Transverse colon (tissue), 4 donors: Measurements from ENCODE around the gene GARS1. TPM values are rescaled to one million over a fixed set of nuclear protein-coding genes. Genes with fewer than 3 reads are reported as not detected.

Experiments used
- DNase-seq: peaks from one replicate; pipeline ENCODE4 v3.0.0-alpha.2; 2019
- H3K27ac ChIP-seq, 4 donors: fragments of 200-600 bp; sonication (generic); 2 replicates each; pipeline ENCODE4 v1.5.1; 2016 to 2018; ENCODE audit warnings: inconsistent platforms in 4 of 4
- H3K27me3 ChIP-seq: fragments of 200-600 bp; sonication (generic); 2 replicates; pipeline ENCODE4 v1.5.1; 2017; ENCODE audit warnings: inconsistent platforms
- H3K36me3 ChIP-seq, 4 donors: fragments of 200-600 bp; sonication (generic); 2 replicates each; pipeline ENCODE4 v1.5.1; 2017 to 2019; ENCODE audit warnings: inconsistent platforms in 4 of 4
- H3K4me1 ChIP-seq, 4 donors: fragments of 200-600 bp; sonication (generic); 2 replicates each; pipeline ENCODE4 v1.5.1; 2017 to 2020; ENCODE audit warnings: inconsistent platforms in 4 of 4
- H3K4me3 ChIP-seq, 4 donors: fragments of 200-600 bp; sonication (generic); 1 replicate in 1 of 4; 2 replicates in 3 of 4; pipeline versions ENCODE4 v1.5.1 to v1.6.1; 2017 to 2019; ENCODE audit warnings: inconsistent platforms in 4 of 4
- H3K9me3 ChIP-seq, 2 donors: fragments of 200-600 bp; sonication (generic); 2 replicates each; pipeline ENCODE4 v1.5.1; 2017 to 2019; ENCODE audit warnings: inconsistent platforms in 2 of 2
- EP300 ChIP-seq: sonication (generic); formaldehyde crosslinking; IDR thresholded peaks from one replicate; pipeline ENCODE4 v1.6.1; 2017; ENCODE audit warnings: antibody characterized with exemption, low read depth
- POLR2A ChIP-seq: fragments of 450-650 bp; IDR thresholded peaks from one replicate; pipeline ENCODE4 v1.6.1; 2016; ENCODE audit warnings: antibody characterized with exemption, mild to moderate bottlenecking, moderate library complexity
- POLR2AphosphoS5 ChIP-seq, 3 donors: sonication (generic); formaldehyde crosslinking; IDR thresholded peaks; one replicate each; pipeline ENCODE4 v1.6.1; 2016; ENCODE audit warnings: antibody characterized with exemption in 3 of 3
- WGBS, 2 donors: methylation state at CpG; one replicate each; pipeline ENCODE4 v1.1.5; 2018; ENCODE audit warnings: low coverage in 1 of 2; 5-methylcytosine and 5-hydroxymethylcytosine counted together
- in situ Hi-C, 4 donors: fragments of 200-750 bp; cut with MboI; loops; one replicate each; pipeline versions ENCODE4 v1.15.0 to v1.15.1; 2017; ENCODE audit warnings: low sequenced_read_pairs in 3 of 4, low pct_ligation_motif_present in 1 of 4, low pct_unique_long_range_greater_than_20kb in 1 of 4
- intact Hi-C: fragments of 100-400 bp; cut with DNase I; formaldehyde crosslinking; loops from one replicate; pipeline ENCODE4 v1.15.1; 2023; ENCODE audit warnings: low total_unique reads
- total RNA-seq, 4 donors: library from RNA; depleted of rRNA; stranded (reverse); fragments of >200 nt; gene quantifications; one replicate each; pipeline ENCODE4 v1.1.0, GENCODE V29; 2016
- TF ChIP-seq, protein P1 (sequence below), 5 experiments: fragments of 200-600 bp in 3 of 5; fragments of 450-650 bp in 2 of 5; sonication (generic) in 3 of 5; IDR thresholded peaks; 1 replicate in 2 of 5; 2 replicates in 3 of 5; pipeline ENCODE4 v1.5.1; 2016 to 2017; ENCODE audit warnings: antibody characterized with exemption in 5 of 5, inconsistent platforms in 3 of 5, mild to moderate bottlenecking in 2 of 5, moderate library complexity in 1 of 5

GARS1 gene
- total RNA-seq, 4 donors from 2014 or later = 20.6 to 69.4 (median 34.5) TPM

DNA sequence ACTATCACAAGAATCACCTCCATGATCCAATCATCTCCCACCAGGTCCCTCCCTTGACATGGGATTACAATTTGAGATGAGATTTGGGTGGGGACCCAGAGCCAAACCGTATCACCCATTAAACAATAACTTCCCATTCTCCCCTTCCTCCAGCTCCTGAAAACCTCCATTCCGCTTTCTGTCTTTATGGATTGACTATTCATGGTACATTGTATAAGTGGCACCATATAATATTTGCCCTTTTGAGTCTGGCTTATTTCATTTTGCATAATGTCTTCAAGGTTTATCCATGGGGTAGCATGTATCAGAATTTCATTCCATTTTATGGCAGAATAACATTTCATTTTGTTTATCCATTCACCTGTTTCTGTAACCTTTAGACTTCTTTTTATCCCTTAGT lies 39.2 kb upstream of the GARS1 start:
- no peak for DNase-seq
- no peaks in the 10 kb centered on the region for H3K27me3 ChIP-seq
- no peaks in the 10 kb centered on the region for H3K9me3 ChIP-seq
- 88 to 100% methylated on average over 1 to 2 of the region's 2 CpGs for WGBS, 2 donors
- H3K36me3 ChIP-seq = peaks cover 0 to 4% (median 0%) of the 10 kb centered on the region in 4 donors
- no peak overlapping the region for H3K27ac ChIP-seq
- TF ChIP-seq EP300 (no peak), POLR2AphosphoS5 (IDR thresholded peaks at IDR 0.05) (no peak), POLR2A (no peak)
- TF ChIP-seq, protein P1, sequence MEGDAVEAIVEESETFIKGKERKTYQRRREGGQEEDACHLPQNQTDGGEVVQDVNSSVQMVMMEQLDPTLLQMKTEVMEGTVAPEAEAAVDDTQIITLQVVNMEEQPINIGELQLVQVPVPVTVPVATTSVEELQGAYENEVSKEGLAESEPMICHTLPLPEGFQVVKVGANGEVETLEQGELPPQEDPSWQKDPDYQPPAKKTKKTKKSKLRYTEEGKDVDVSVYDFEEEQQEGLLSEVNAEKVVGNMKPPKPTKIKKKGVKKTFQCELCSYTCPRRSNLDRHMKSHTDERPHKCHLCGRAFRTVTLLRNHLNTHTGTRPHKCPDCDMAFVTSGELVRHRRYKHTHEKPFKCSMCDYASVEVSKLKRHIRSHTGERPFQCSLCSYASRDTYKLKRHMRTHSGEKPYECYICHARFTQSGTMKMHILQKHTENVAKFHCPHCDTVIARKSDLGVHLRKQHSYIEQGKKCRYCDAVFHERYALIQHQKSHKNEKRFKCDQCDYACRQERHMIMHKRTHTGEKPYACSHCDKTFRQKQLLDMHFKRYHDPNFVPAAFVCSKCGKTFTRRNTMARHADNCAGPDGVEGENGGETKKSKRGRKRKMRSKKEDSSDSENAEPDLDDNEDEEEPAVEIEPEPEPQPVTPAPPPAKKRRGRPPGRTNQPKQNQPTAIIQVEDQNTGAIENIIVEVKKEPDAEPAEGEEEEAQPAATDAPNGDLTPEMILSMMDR (IDR thresholded peaks at IDR 0.05) = no peak
- intact Hi-C loops = no loop called here
- in situ Hi-C loops = loop anchor here in 3 of 4 donors (25.0 kb wide), 2 partner anchors 293 to 393 kb away; no protein-coding TSS in a partner anchor
- peaks cover 0 to 9% (median 4%) of the 10 kb centered on the region in 4 donors for H3K4me1 ChIP-seq
- no peak overlapping the region for H3K4me3 ChIP-seq

DNA sequence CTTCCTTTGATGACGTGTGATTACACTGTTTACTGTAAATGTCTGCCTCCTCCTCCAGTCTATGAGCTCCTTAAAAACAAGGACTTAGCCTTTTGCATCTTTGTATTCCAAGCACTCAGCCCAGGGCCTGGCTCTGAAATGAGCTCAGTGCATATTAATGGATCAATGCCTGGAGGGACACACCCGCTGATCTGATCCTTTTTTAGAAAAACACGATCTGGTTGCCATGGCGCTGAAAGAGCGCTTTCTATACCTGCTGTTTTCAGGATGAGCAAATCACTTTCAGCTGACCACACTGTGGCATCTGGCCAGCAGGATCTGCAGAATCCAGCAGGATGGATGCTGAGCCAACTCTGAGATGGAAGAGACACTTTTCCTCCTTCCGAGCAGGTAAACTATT lies 37.8 kb upstream of the GARS1 start:
- in situ Hi-C loops = loop anchor here in 3 of 4 donors (25.0 kb wide), 2 partner anchors 295 to 395 kb away; no protein-coding TSS in a partner anchor

DNA sequence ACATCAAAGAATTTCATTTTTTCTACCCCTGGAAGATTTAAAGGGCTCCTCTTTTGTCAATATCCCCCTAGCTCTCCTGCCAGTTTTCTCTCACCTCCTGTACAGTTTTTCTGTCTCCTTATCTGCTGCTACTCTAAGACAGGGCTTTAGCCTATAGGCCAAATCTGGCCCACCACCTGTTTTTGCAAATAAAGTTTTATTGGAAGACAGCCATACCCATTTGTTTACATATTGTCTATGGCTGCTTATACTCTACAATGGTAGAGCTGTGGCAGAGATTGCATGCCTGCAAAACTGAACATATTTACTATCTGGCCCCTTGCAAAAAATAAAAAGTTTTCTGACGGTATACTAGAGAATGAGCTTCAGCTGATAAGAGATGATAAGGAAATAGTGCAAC lies 37.4 kb upstream of the GARS1 start:
- no peak overlapping the region for H3K27ac ChIP-seq

More for the DNA sequence above, 37.8 kb upstream of the GARS1 start:
- WGBS, 2 donors = 75 to 86% methylated on average over 1 to 6 of the region's 6 CpGs
- Histone ChIP-seq H3K4me1 (no peaks in the 10 kb centered on the region), H3K36me3 (peaks cover 0 to 4% (median 0%) of the 10 kb centered on the region in 4 donors), H3K27me3 (no peaks in the 10 kb centered on the region), H3K27ac (no peak overlapping the region), H3K4me3 (no peak overlapping the region), H3K9me3 (no peaks in the 10 kb centered on the region)
- TF ChIP-seq POLR2A = no peak
- TF ChIP-seq EP300 = no peak
- no peak for TF ChIP-seq POLR2AphosphoS5 (IDR thresholded peaks at IDR 0.05)
- intact Hi-C loops = no loop called here
- DNase-seq = no peak

DNA sequence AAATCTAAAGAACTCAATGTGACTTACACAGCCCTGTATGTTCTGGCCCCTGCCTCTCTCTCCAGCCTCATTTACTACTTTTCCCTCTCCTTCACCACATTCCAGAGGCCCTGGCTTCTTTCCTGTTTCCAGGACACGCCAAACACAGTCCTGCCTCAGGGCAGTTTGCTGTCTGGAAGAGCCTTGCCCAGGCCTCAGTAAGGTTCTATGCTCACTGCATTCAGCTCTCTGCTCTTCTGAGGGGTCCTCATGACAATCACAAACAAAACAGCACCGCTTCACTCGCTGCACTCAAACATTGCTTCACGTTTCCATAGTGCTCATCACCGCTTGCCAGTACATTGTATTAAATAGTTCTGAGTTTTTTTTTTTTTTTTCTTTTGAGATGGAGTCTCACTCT lies 35.1 kb upstream of the GARS1 start:
- in situ Hi-C loops = loop anchor here in 3 of 4 donors (10.0 to 25.0 kb wide), 3 partner anchors 297 to 397 kb away; no protein-coding TSS in a partner anchor

More for the DNA sequence above, 37.4 kb upstream of the GARS1 start:
- intact Hi-C loops (no loop called here), in situ Hi-C loops (loop anchor here in 3 of 4 donors (25.0 kb wide), 2 partner anchors 295 to 395 kb away; no protein-coding TSS in a partner anchor)
- no peaks in the 10 kb centered on the region for H3K27me3 ChIP-seq
- peaks cover 0 to 4% (median 0%) of the 10 kb centered on the region in 4 donors for H3K36me3 ChIP-seq
- DNase-seq = no peak
- H3K4me1 ChIP-seq = no peaks in the 10 kb centered on the region
- TF ChIP-seq POLR2A (no peak), EP300 (no peak), POLR2AphosphoS5 (IDR thresholded peaks at IDR 0.05) (no peak)
- TF ChIP-seq, protein P1 (IDR thresholded peaks at IDR 0.05) = no peak
- no peaks in the 10 kb centered on the region for H3K9me3 ChIP-seq
- 87 to 100% methylated on average over 1 of the region's 1 CpG for WGBS, 2 donors
- no peak overlapping the region for H3K4me3 ChIP-seq

More for the DNA sequence above, 35.1 kb upstream of the GARS1 start:
- Histone ChIP-seq H3K27ac (no peak overlapping the region), H3K4me1 (no peaks in the 10 kb centered on the region), H3K9me3 (no peaks in the 10 kb centered on the region), H3K27me3 (no peaks in the 10 kb centered on the region), H3K4me3 (no peak overlapping the region), H3K36me3 (peaks cover 0 to 16% (median 0%) of the 10 kb centered on the region in 4 donors)
- intact Hi-C loops = loop anchor here (5.0 kb wide), 1 partner anchor 282 kb away; no protein-coding TSS in a partner anchor
- DNase-seq = no peak
- no peak for TF ChIP-seq EP300
- TF ChIP-seq, protein P1 (IDR thresholded peaks at IDR 0.05) = no peak
- no peak for TF ChIP-seq POLR2AphosphoS5 (IDR thresholded peaks at IDR 0.05)
- TF ChIP-seq POLR2A = no peak
- 83 to 97% methylated on average over 5 of the region's 5 CpGs for WGBS, 2 donors
